Activated CD8-positive, alpha-beta memory T cell treated with anti-CD3 and anti-CD28 coated beads, Interleukin-2, amount 50 U/mL, for 24 hours (primary cell): ENCODE measurements around the gene TEX38.
"Not testable (repeated sequence)": the region's sequence is repeated elsewhere in the genome, so short reads cannot be mapped to it uniquely, and the experiment has no call there.

Source experiments
- DNase-seq: peaks from one replicate; pipeline ENCODE4 v3.0.0-alpha.2; 2020; ENCODE audit errors: extremely low read depth

The TEX38 gene

DNA sequence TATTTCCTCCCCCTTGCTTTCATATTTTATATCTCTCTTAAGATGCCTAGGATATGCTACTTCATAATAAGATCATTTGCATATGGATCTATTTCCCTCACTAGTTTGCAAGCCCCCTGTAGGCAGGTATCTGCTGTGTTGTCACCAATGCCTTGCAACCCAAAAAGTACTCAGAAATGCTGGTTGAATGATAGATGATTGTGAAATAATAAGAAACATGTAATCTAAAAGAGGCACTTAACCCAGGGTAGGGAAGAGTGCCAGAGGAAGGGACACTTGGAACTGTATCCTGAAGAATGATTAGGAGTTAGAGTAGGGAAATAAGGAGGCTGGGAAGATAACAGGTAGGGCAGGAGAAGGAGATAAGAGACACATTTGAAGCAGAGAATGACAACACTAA lies 15.8 kb upstream of the TEX38 start:
- no peak for DNase-seq

DNA sequence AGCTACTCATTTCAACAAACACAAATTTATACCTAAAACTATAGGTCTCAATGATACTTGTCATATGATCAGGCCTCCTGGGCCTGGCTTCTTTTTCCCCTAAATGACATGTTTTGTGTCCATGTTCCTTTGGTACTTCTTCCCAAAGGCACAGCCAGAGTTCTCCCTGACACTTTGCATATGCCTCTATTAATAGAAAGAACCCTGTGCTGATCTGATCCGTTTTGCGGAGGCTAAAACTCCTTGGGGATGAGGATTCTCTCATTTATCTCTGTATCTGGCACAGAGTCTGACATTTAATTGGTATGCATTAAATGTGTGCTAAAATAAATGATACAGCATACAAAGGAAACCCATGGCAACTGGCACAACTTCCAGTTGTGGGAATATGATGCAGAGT lies 15.0 kb upstream of the TEX38 start:
- DNase-seq: no peak

DNA sequence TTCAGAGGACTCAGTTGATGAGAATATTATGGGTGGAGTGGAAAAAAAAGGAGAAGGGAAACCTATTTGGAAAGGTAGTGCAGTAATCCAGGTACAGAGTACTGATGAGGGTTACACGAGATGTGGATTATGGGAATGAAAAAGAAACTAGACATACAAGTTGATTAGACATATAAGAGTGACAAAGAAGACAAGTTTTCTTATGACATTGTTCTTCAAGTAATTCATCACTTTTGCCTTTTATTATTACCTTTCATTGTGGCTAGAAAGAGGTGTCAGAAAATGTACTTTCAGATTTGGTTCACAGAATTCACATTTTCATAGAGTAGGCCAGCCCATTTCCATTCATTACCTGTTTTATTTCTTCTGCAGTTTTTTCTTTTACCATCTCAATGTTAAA lies 13.9 kb upstream of the TEX38 start:
- DNase-seq: no peak

DNA sequence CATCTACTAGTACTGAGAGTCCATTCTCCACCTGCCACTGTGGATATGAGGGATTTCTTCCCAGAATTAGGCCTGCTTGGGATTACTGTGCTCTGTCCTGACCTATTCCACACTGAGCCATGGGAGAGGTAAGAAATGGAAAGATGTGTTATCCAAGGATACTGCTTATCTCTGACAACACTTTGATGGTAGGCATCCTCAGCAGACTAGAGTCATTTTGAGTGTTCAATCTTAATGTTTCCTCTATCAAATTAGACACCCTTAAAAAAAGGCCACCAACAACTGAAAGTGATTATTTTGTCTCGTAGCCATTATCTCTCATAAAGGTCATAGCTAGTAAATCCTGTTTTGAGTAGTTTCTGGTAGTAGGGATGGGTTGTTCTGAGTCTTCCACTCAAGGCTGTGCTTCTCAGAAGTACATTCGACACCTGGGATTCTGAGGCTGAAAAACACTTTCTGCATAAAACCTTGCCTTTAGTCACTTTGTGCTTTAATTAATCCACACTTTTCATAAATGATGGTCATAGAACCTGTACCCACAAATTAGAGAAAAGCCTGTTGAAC lies 12.3 kb upstream of the TEX38 start:
- no peak for DNase-seq

GRCh38 chr1:46660116-46660515 lies 11.5 kb upstream of the TEX38 start:
- DNase-seq: not testable (repeated sequence)

- DNase-seq: not testable (repeated sequence)
Measured at GRCh38 chr1:46662919-46663318, 8.7 kb upstream of the TEX38 start.

GRCh38 chr1:46665983-46666382 lies 5.7 kb upstream of the TEX38 start:
- no peak for DNase-seq

GRCh38 chr1:46667782-46668760 lies 3.6 kb upstream of the TEX38 start, which contains the start of gene ATPAF1:
TSS of gene ATPAF1 (minus strand) at chr1:46668364. CDS start at chr1:46668322, 42 bp downstream.
- peak; percentile 5 for DNase-seq

DNA sequence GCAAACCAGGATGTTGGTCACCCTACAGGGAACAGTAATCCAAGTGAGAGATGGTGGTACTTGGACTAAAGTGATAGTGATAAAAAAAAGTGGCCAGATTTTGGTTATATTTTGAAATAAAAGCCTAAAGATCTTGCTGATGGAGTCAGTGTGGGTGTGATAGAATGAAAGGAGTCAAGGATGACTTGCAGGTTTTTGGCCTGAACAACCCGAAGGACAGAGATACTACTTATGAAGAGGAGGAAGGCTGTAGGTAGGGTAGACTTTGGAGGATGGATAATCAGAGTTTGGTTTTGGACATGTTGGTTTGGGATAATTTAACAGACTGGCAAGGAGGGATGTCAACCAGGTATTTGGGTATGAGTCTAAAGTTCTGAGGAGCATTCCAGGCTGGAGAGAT lies 1.5 kb upstream of the TEX38 start:
- no peak for DNase-seq

DNA sequence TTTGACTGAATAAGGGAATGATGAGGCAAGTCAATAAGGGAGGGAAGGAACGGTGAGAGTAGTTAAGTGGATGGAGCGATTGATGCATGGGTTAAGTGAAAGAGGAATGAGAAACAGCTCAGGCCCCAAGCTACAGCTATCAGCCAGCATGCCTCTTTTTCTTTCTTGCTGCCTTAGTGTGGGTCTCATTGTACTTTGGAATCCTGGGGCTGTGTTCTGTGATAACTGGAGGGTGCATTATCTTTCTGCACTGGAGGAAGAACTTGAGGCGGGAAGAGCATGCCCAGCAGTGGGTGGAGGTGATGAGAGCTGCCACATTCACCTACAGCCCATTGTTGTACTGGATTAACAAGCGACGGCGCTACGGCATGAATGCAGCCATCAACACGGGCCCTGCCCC lies 1.0 kb downstream of the TEX38 start:
- DNase-seq: no peak

- no peak for DNase-seq
Measured at GRCh38 chr1:46673749-46674182, 2.1 kb downstream of the TEX38 start.

DNA sequence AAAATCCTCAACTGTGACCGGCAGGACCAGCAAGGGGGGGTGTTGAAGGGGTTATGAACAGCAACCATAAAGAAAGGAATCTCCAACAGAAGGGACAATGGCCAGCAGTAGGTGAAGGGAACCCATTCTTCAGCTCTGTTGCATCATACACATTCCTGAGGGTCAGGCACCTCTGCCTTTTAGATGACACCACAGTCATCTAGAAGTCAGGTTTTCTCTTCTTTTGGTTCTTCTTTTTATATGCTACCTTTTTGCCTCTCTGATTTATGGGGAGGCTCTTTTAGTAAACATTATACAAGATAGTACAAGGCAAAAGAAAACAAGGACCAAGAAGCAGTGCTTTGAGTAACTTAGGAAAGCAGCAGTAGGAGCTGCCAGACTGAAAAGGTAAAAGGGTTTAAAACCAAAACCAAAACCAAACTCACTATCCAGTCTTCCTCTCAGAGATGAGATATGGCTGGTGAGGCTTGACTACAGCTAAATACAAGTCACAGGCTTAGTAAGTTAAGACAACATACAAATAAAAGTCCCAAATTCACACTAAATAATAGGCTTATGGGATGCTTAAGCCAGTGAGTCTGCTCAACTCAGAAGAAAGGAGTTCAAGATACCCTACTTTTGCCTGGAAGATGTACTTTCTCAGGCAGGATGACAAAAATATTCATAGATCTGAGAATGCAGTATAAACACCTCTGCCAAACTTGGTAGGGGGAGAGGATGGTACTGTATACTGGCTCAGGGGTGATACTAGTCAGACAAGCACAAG lies 4.1 kb downstream of the TEX38 start:
- DNase-seq: no peak

DNA sequence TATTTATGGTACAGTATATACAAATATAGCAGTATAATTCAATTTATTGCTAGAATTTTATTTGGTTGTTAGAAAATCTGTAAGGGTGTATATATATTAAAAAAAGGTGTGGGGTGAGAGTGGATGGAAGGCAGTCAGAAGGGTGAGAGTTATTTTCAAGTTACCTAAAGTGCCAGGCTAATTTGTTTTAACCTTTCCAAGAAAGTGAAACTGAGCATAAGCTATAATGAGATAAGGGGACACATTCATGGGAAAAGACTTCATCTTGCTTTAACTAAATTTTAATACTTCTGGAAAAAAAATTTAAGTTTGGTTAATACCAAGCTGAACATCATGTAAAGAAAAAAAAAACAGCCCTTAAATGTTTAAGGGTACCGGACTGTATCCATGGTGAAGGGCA lies 4.9 kb downstream of the TEX38 start:
- DNase-seq: no peak

- no peak for DNase-seq
Measured at GRCh38 chr1:46677339-46677738, 5.7 kb downstream of the TEX38 start.

- no peak for DNase-seq
Measured at GRCh38 chr1:46679789-46680573, 8.3 kb downstream of the TEX38 start.

DNA sequence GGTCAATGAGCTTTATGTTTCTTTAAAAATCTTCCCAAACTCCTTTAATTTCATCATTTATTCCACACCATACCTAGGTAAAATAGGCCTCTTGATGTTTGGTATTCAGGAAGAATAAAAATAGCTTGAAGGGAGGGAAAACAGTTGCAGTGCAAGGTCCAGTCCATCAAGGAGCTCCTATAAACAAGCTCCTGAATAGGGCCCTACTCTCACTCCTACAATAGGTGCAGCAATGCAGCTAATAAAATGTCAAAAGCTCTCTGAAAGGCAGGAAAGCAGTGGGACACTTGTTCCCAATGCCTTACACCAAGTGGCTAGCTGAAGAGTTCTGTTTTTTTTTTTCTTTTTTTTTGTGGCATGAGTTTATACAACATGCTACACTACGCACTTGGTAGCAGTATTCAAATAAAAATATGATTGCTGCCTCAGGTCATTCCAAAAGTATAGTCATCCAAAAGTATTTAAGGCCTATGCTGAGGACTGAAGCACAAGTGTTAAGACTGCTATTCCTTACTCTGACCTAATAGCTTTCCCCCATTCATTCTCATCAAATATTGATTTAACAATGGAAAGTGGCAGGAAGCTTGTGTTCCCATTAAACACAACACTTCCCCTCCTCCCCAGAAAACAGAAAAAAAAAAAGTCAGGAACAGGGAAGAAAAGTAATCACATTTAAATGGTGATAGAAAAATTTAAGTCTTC lies 9.8 kb downstream of the TEX38 start:
- no peak for DNase-seq

GRCh38 chr1:46682064-46682463 lies 10.4 kb downstream of the TEX38 start:
- DNase-seq: no peak

DNA sequence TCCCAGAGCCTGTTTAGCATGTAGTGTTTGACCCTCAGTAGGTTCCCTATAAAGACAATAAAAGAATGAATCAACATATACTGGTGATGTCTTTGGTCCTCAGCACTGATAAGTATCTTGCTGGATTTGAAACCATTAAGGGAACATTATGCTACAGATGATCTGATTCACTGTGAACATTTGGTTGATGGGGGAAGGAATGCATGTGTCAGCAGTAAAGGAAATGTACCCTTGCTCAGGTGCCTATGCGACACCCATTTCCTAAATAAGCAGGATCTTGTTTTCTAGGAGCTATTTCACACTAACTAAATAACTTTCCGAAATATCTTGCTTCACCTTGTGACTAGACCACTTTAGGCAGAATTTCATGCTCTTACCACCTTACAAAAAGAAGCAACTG lies 13.0 kb downstream of the TEX38 start:
- no peak for DNase-seq

- DNase-seq: no peak
Measured at GRCh38 chr1:46686255-46686654, 14.6 kb downstream of the TEX38 start.

- no peak for DNase-seq
Measured at GRCh38 chr1:46687093-46687659, 15.5 kb downstream of the TEX38 start.
